ENCODE data around the gene PTPRD.

PTPRD gene

DNA sequence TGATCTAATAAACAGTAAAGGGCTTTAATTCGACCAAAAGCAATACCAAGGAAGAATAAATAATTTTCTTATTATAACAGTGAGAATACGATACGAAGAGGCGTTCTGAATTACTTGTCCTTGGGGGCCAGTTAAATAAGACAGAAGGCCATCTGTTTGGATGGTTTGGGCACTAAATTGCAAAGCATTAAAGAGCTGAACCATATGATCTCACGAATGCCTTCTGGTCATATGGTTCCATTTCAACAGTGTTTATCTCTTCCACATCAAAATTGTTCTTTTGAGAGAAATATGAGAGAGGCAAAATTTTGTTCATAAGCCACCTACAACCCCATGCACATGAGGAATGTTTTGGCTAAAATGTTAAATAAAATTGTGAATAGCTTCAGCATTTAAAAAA, 605.4 kb downstream of the PTPRD start:
- H3K4me3 ChIP-seq (replicated peaks; ENCODE audit: low read depth, low read length), result no peak overlapping the region
- no peak for DNase-seq (ENCODE audit: extremely low read depth, low read depth)
- TF ChIP-seq, protein P1, sequence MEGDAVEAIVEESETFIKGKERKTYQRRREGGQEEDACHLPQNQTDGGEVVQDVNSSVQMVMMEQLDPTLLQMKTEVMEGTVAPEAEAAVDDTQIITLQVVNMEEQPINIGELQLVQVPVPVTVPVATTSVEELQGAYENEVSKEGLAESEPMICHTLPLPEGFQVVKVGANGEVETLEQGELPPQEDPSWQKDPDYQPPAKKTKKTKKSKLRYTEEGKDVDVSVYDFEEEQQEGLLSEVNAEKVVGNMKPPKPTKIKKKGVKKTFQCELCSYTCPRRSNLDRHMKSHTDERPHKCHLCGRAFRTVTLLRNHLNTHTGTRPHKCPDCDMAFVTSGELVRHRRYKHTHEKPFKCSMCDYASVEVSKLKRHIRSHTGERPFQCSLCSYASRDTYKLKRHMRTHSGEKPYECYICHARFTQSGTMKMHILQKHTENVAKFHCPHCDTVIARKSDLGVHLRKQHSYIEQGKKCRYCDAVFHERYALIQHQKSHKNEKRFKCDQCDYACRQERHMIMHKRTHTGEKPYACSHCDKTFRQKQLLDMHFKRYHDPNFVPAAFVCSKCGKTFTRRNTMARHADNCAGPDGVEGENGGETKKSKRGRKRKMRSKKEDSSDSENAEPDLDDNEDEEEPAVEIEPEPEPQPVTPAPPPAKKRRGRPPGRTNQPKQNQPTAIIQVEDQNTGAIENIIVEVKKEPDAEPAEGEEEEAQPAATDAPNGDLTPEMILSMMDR (IDR thresholded peaks at IDR 0.05; ENCODE audit: low read depth, low read length, missing control alignments), result no peak

DNA sequence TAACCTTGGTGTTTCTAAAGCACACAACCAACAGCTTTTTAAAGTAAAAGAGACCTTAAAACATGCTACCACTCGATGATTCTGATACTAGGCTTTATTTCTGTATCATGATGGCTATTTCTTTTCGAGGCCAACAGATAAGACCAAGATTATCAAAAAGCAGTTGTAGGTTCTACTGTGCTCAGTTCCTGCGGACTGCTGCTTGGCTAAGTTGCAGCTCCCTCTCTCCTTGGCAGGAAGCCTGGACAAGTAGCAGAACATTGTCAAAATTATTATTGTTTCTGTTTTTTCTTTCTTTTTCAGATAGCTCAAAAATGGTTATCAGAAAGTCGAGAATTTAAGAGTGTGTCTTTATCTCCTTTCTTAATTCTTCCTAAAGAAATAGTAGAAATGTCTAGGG, 607.6 kb downstream of the PTPRD start:
- DNase-seq (ENCODE audit: extremely low read depth, low read depth), result no peak
- TF ChIP-seq, protein P1 (IDR thresholded peaks at IDR 0.05; ENCODE audit: low read depth, low read length, missing control alignments), result no peak
- no peak overlapping the region for H3K4me3 ChIP-seq (replicated peaks; ENCODE audit: low read depth, low read length)

DNA sequence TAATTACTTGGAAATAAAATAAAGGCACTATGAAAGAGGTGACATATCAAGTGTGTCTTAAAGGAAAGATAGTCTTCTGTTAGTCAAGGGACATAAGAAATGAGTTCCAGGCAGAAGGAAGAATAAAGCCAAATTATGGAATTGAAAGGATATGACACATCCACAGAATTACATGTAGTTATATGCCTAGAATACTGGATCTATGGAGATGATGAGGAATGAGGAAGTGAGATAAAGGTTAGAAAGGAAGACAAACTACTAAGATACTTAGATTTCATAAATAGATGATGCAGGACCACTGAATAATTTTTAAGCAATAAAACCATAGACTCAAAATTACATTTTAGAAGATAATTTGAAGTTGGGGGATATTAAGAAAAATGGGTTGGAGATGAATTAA, 609.8 kb downstream of the PTPRD start:
- no peak for DNase-seq (ENCODE audit: extremely low read depth, low read depth)
- TF ChIP-seq, protein P1 (IDR thresholded peaks at IDR 0.05; ENCODE audit: low read depth, low read length, missing control alignments), result no peak
- H3K4me3 ChIP-seq (replicated peaks; ENCODE audit: low read depth, low read length), result no peak overlapping the region

DNA sequence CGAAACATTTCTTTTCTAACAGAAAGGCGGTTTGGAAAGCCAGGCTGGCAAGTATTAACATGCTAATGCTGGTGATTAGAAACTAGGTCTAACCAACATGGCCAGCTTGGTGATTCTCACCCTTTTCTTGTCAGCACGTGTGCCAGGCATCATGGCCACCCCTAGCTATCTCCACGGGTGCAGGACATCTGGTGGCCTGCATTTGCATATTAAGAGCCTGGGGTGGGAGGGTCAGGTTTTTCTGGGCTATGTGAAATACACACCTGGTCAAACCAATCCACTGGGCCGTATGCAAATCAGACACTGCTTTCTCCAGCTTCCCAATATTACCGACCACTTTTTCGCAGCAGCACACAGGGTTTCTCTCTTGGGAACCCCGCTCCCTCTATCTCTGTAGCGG, 612.1 kb downstream of the PTPRD start:
- TF ChIP-seq, protein P1 (IDR thresholded peaks at IDR 0.05; ENCODE audit: low read depth, low read length, missing control alignments), result no peak
- DNase-seq (ENCODE audit: extremely low read depth, low read depth), result no peak
- no peak overlapping the region for H3K4me3 ChIP-seq (replicated peaks; ENCODE audit: low read depth, low read length)

DNA sequence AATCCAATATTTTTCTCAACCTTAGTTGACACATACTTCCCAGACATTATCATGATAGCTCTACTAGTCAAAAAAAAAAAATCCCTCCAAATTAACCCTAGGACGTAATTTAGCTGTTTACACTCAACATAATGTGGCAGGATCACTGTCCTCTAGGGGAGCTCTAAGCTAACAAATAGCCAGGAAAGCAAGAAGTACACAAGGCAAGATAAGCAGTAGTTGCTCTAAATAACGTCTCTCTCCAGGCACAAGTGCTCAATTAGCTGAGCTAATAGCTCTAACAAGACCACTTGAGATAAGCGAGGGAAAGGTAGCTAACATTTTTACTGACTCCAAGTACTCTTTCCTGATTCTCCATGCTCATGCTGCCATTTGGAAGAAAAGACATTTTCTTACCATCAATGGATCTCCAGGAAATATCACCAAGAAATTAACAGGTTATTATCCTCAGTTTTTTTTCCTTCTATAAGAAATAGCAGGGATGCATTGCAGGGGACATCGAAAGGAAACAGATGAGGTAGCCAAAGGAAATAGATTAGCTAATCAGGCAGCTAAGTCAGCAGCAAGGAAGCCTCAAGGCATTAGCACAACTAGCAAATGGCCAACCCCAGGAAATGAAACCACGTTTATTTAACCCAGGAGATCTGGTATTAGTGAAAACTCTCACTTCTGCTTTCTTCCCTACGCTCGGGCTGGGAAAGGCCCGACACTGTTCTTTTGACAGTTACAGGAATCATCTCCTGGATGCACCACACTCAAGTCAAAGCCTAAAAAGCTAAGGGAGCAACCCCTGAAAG, 614.1 kb downstream of the PTPRD start:
- TF ChIP-seq, protein P1 (IDR thresholded peaks at IDR 0.05; ENCODE audit: low read depth, low read length, missing control alignments), result no peak
- H3K4me3 ChIP-seq (replicated peaks; ENCODE audit: low read depth, low read length), result no peak overlapping the region
- DNase-seq (ENCODE audit: extremely low read depth, low read depth), result no peak

DNA sequence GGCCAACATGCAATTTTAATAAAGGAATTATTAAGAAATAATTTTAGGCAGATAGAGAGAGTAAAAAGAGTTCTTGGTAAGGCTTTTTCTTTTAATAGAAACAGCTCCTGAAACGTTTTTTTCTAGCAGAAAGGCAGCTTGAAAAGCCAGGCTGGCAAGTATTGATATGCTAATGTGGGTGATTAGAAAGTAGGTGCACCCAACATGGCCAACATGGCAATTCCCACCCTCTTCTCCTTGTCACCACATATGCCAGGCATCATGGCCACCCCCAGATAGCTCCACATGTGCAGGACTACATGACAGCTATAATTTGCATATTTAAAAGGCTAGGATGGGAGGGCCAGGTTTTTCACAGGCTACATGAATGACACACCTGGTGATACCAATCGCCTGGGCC, 615.2 kb downstream of the PTPRD start:
- no peak overlapping the region for H3K4me3 ChIP-seq (replicated peaks; ENCODE audit: low read depth, low read length)
- TF ChIP-seq, protein P1 (IDR thresholded peaks at IDR 0.05; ENCODE audit: low read depth, low read length, missing control alignments), result no peak
- DNase-seq (ENCODE audit: extremely low read depth, low read depth), result no peak

DNA sequence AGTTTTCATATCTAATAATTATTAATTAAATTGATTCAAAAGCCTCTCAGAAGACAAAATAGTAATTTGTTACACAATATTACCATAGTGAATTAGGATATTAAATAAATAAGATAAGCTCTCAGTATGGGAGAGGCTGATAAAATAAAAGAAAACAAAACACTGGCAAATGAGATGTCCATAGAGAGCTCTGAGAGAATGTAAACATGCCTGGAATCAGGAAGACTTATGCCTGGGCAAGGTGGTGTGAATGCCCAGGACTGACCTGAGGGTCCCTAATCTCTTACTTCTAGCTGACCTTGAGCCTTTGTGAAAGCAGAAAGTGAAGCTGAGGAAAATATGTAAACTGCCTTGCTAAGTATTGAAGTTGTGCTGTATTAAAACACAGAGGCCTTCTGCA, 616.5 kb downstream of the PTPRD start:
- DNase-seq (ENCODE audit: extremely low read depth, low read depth), result no peak
- H3K4me3 ChIP-seq (replicated peaks; ENCODE audit: low read depth, low read length), result no peak overlapping the region
- TF ChIP-seq, protein P1 (IDR thresholded peaks at IDR 0.05; ENCODE audit: low read depth, low read length, missing control alignments), result no peak
